OCI-LY1 (cell line): Measurements from ENCODE around the gene BAIAP2.

Experiments
- EZH2 ChIP-seq: fragments of 200-600 bp; sonication (generic), shearing (Covaris generic); IDR thresholded peaks from 2 replicates; pipeline ENCODE4 v1.8.0; 2017; ENCODE audit warnings: borderline replicate concordance, mixed run types, mild to moderate bottlenecking, antibody characterized with exemption, low read length, moderate library complexity, mixed read lengths
- TF ChIP-seq, protein P1 (sequence below): fragments of 200-600 bp; sonication (generic), shearing (Covaris generic); IDR thresholded peaks from 2 replicates; pipeline ENCODE4 v1.5.1; 2017; ENCODE audit warnings: mild to moderate bottlenecking, antibody characterized with exemption, low read length, moderate library complexity, mixed read lengths

DNA sequence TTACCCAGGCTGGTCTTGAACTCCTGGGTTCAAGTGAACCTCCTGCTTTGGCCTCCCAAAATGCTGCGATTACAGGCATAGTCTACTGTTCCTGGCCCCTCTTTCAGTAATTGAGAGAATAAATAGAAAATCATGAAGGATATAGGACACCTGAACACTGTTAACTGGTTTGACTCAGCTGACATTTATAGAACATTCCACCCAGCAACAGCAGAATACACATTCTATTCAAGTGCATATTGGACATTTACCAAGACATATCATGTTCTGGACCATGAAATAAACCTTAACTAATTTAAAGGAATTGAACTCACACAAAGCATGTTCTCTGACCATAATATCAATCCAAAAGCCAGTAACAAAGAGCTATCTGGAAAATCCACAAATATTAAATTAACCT lies 19.8 kb upstream of the BAIAP2 start:
- TF ChIP-seq, protein P1, sequence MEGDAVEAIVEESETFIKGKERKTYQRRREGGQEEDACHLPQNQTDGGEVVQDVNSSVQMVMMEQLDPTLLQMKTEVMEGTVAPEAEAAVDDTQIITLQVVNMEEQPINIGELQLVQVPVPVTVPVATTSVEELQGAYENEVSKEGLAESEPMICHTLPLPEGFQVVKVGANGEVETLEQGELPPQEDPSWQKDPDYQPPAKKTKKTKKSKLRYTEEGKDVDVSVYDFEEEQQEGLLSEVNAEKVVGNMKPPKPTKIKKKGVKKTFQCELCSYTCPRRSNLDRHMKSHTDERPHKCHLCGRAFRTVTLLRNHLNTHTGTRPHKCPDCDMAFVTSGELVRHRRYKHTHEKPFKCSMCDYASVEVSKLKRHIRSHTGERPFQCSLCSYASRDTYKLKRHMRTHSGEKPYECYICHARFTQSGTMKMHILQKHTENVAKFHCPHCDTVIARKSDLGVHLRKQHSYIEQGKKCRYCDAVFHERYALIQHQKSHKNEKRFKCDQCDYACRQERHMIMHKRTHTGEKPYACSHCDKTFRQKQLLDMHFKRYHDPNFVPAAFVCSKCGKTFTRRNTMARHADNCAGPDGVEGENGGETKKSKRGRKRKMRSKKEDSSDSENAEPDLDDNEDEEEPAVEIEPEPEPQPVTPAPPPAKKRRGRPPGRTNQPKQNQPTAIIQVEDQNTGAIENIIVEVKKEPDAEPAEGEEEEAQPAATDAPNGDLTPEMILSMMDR = no peak
- no peak for TF ChIP-seq EZH2
